ENCODE results near the gene DVL3. TPM values are rescaled to one million over a fixed set of nuclear protein-coding genes. Genes with fewer than 3 reads are reported as not detected.

DVL3 gene
- total and polyA plus RNA-seq, 4 donors: 8.6 to 26.3 (median 17.4) TPM

- TF ChIP-seq JUND (IDR thresholded peaks at IDR 0.05): no peak
- TF ChIP-seq TAF1 (conservative IDR thresholded peaks at IDR 0.05): no peak
- TF ChIP-seq RXRA (IDR thresholded peaks at IDR 0.05): no peak
- TF ChIP-seq FOXA1 (IDR thresholded peaks at IDR 0.05): no peak
- no peak for TF ChIP-seq SP1 (IDR thresholded peaks at IDR 0.05)
- no peak for TF ChIP-seq ATF3 (IDR thresholded peaks at IDR 0.05)
- TF ChIP-seq RAD21 (IDR thresholded peaks at IDR 0.05): no peak
- TF ChIP-seq, protein P1, sequence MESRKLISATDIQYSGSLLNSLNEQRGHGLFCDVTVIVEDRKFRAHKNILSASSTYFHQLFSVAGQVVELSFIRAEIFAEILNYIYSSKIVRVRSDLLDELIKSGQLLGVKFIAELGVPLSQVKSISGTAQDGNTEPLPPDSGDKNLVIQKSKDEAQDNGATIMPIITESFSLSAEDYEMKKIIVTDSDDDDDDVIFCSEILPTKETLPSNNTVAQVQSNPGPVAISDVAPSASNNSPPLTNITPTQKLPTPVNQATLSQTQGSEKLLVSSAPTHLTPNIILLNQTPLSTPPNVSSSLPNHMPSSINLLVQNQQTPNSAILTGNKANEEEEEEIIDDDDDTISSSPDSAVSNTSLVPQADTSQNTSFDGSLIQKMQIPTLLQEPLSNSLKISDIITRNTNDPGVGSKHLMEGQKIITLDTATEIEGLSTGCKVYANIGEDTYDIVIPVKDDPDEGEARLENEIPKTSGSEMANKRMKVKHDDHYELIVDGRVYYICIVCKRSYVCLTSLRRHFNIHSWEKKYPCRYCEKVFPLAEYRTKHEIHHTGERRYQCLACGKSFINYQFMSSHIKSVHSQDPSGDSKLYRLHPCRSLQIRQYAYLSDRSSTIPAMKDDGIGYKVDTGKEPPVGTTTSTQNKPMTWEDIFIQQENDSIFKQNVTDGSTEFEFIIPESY (IDR thresholded peaks at IDR 0.05): no peak
- TF ChIP-seq NR2F2 (IDR thresholded peaks at IDR 0.05): no peak
- TF ChIP-seq HNF4G (IDR thresholded peaks at IDR 0.05): no peak
- no peak for TF ChIP-seq GABPA (IDR thresholded peaks at IDR 0.05 in 1 of 2, conservative IDR thresholded peaks at IDR 0.05 in 1 of 2)
- TF ChIP-seq HNF4A (conservative IDR thresholded peaks at IDR 0.05): no peak
- H3K4me1 ChIP-seq (ENCODE audit: control insufficient read depth in 4 of 4, insufficient read depth in 4 of 4, low read length in 3 of 4): peaks cover 2 to 32% (median 21%) of the 10 kb centered on the region in 4 donors
- peak overlapping the region; percentile 83 to 91 for H3K27ac ChIP-seq (ENCODE audit: low read depth in 1 of 2, low read length in 2 of 2)
Observed at GRCh38 chr3:184135911-184136260, 19.3 kb upstream of the DVL3 start.

GRCh38 chr3:184140436-184140835 is 14.7 kb upstream of the DVL3 start:
- H3K27me3 ChIP-seq (ENCODE audit: control insufficient read depth in 4 of 4, insufficient read depth in 4 of 4, low read length in 3 of 4): no peaks in the 10 kb centered on the region
- DNase-seq (ENCODE audit: low spot score): no peak
- H3K4me3 ChIP-seq (ENCODE audit: low read depth in 1 of 3, low read length in 3 of 3): no peak overlapping the region
- peaks cover 2 to 58% (median 44%) of the 10 kb centered on the region in 4 donors for H3K36me3 ChIP-seq (ENCODE audit: control insufficient read depth in 4 of 4, insufficient read depth in 3 of 4, low read depth in 1 of 4, low read length in 3 of 4)
- no peak for TF ChIP-seq CTCF (IDR thresholded peaks at IDR 0.05; ENCODE audit: low read depth, low read length, missing input control)
- TF ChIP-seq FOXA1 (IDR thresholded peaks at IDR 0.05): no peak
- no peak for TF ChIP-seq RXRA (IDR thresholded peaks at IDR 0.05)
- no peak for TF ChIP-seq NR2F2 (IDR thresholded peaks at IDR 0.05)
- no peak for TF ChIP-seq REST (IDR thresholded peaks at IDR 0.05)
- TF ChIP-seq HNF4G (IDR thresholded peaks at IDR 0.05): no peak
- no peak for TF ChIP-seq SP1 (IDR thresholded peaks at IDR 0.05)
- TF ChIP-seq, protein P2, sequence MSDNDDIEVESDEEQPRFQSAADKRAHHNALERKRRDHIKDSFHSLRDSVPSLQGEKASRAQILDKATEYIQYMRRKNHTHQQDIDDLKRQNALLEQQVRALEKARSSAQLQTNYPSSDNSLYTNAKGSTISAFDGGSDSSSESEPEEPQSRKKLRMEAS (IDR thresholded peaks at IDR 0.05): no peak
- TF ChIP-seq FOXA2 (IDR thresholded peaks at IDR 0.05): no peak
- no peak for TF ChIP-seq TAF1 (conservative IDR thresholded peaks at IDR 0.05)
- no peak for TF ChIP-seq RAD21 (IDR thresholded peaks at IDR 0.05)
- TF ChIP-seq, protein P1 (IDR thresholded peaks at IDR 0.05): no peak
- TF ChIP-seq HNF4A (conservative IDR thresholded peaks at IDR 0.05): no peak
- H3K27ac ChIP-seq (ENCODE audit: low read depth in 1 of 2, low read length in 2 of 2): no peak overlapping the region
- no peaks in the 10 kb centered on the region for H3K9me3 ChIP-seq (ENCODE audit: control insufficient read depth in 4 of 4, low read length in 3 of 4)
- 94% methylated on average over 10 of the region's 10 CpGs for WGBS
- peaks cover 0 to 31% (median 21%) of the 10 kb centered on the region in 4 donors for H3K4me1 ChIP-seq (ENCODE audit: control insufficient read depth in 4 of 4, insufficient read depth in 4 of 4, low read length in 3 of 4)
- H3K9ac ChIP-seq (ENCODE audit: low read depth in 1 of 2, low read length in 2 of 2): no peak overlapping the region

More at GRCh38 chr3:184135911-184136260, 19.3 kb upstream of the DVL3 start:
- Histone ChIP-seq H3K9me3 (ENCODE audit: control insufficient read depth in 4 of 4, low read length in 3 of 4) (no peaks in the 10 kb centered on the region), H3K9ac (ENCODE audit: low read depth in 1 of 2, low read length in 2 of 2) (peak overlapping the region; percentile 86 to 88), H3K27me3 (ENCODE audit: control insufficient read depth in 4 of 4, insufficient read depth in 4 of 4, low read length in 3 of 4) (no peaks in the 10 kb centered on the region), H3K36me3 (ENCODE audit: control insufficient read depth in 4 of 4, insufficient read depth in 3 of 4, low read depth in 1 of 4, low read length in 3 of 4) (peaks cover 0 to 15% (median 10%) of the 10 kb centered on the region in 4 donors), H3K4me3 (ENCODE audit: low read depth in 1 of 3, low read length in 3 of 3) (peak overlapping the region; percentile 72 to 97 (median 96))
- DNase-seq (ENCODE audit: low spot score): no peak
- 5% methylated on average over 9 of the region's 9 CpGs for WGBS
